ENCODE data around the gene MAST2.

- TF ChIP-seq POLR2AphosphoS5 (IDR thresholded peaks at IDR 0.05) (no peak), CTCF (IDR thresholded peaks at IDR 0.05) (no peak)
Measured at GRCh38 chr1:46070164-46070814, 266.9 kb downstream of the MAST2 start.

All from breast epithelium (tissue), 3 donors.